GM18858 (cell line): ENCODE measurements around the gene KCNE4.

Source experiments
- ATAC-seq: cut with Tn5 transposase; IDR thresholded peaks from one replicate; pipeline ENCODE4 v1.9.1; 2021; ENCODE audit not compliant: unreplicated experiment

KCNE4 gene, protein sequence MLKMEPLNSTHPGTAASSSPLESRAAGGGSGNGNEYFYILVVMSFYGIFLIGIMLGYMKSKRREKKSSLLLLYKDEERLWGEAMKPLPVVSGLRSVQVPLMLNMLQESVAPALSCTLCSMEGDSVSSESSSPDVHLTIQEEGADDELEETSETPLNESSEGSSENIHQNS

DNA sequence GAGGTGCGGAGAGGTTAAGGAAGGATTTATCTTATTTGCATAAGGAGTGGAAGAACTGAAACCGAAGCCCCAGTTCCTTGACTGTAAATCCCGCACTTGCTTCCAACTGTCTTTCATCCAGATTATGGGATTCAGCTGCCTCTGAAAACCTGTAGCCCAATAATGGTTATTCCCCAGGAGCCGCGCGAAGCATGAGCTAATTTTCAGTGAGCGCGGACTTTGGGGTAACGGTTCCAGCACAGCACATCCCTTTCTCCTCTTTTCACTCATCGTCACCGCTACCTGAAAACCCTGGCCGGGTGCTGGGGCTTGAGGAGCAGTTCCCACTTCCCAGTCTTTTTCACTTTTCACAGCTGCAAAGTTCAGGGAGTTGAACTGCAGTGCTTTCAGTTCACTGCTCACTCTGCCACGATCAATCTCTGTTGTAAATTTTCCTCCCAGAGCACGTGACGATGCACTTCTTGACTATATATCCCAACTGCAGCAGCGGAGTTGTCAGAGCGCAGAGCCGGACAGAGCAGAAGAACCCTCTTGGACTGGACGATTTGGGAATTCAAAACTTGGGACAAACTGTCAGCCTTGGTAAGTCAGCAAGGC is at the start of gene KCNE4:
KCNE4 (plus strand) TSS at position 498 of the 597 bp plus-strand sequence. CDS start 641 bp downstream, outside the sequence.
- no peak for ATAC-seq

DNA sequence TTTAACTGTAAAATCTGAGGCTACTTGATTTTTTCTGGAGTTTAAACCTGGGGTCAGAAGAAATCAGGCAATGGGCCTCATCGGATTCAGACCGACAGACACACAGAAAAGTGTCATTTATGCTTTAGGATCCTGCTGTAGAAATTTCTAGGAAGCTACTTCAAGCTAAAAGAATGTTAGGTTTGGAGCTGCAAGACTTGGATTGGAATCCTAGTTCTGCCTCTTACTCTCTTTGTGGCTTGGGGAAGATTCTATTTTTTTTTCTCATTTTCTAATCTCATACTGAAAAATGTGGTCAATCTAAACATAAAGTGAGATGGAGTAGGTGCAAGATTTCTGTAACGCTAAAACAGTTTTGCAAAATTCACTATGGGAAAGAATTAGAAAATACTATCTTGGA is 48.8 kb upstream of the KCNE4 start:
- ATAC-seq: no peak

DNA sequence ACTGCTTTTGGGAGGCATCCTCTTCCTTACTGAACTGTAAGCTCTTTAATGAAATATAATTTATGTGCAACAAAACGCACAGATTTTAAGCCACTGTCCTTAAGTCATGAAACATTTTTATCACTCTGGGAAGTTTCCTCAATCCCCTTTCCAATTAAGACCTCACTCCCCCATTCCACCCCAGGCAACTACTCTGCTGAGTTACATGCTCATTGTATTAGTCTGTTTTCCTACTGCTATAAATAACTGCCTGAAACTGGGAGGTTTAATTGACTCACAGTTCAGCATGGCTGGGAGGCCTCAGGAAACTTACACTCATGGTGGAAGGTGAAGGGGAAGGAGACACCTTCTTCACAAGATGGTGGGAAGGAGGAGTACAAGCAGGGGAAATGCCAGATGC is 46.5 kb upstream of the KCNE4 start:
- no peak for ATAC-seq

DNA sequence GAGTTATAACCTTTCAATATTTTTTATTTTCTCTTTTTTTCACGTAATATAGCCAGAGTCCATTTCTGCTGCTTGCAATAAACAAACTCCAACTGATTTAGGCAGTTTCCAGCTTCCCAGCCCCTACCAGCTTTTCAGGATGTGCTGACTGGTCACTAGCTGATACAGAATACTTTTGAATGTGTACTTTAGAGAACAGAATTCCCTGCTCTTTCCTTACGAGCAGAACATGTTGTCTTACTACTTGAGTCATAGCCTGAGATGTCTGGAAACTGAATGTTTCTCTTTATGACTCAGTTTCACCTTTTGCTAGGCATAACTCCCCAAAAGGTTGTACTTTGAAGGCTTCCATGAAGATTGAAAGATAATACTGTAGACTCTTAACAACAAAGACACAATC is 44.5 kb upstream of the KCNE4 start:
- ATAC-seq: no peak

DNA sequence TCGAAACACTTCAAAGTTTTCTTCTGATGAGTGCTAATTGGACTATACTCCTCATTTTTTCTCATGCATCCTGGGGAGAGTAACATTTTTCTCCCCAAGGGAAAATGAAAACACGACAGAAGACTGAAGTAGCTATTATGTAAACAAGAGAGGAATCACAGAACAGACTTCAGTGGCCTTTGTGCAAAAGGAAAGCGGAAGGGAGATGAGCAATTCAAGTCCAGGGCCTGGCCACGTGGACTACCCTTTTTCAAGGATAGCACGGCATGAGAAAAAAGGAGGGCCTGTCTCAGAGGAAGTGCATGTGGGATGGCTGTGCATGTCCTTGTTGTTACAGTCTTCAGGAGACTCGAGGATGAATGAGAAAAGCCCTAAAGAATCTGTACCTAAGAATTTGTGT is 43.8 kb upstream of the KCNE4 start:
- ATAC-seq: no peak

DNA sequence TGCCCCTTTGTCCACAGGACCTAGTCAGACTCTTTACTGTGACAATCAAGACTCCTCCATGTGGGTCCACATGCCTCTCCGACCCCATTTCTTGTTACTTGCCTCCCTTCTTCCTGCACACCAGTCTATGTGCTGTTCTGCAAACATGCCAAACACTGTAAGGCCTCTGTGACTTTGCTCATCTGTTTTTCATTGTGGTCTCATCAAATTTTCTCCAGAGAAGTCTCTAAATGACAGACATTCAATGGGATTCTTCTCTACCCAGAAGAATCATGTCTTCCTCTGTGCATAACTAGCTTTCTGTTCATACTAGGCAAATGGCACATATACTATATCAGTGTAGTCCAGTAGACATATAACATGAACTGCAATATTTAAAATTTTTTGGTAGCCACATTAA is 43.0 kb upstream of the KCNE4 start:
- no peak for ATAC-seq

DNA sequence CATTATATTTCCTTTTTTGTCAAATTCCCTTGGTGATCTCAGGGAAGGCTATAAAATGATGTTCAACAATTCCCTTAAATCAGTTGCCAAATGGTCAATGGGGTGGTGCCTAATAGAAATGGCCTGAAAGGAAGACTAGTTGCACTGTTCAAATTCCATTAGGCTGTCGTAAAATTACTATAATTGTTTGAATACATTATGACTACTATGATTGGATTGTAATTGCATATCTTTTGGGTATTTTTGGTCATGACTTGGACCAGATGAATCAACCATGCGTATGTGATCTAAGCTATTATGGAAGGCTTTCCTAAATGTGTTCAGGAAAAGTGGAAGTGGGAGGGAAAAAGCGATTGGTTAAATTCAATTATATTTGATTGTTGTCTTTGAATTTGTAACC is 41.3 kb upstream of the KCNE4 start:
- no peak for ATAC-seq

DNA sequence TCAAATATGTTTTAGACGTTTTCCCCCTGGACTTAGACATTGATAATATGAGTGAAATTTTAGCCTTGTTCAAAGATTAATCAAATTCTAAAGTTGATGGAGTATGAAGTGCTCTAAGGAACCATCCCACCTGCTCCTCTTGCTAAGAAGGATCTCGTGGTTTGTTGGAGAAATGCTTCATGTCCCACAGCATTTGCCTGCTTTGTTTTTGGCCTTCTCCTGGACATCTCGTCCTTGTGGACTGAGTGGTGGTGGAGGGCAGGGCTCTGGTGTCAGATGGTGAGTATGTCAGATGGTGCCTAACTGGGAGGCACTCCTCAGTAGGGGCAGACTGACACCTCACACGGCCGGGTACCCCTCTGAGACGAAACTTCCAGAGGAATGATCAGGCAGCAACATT is 39.7 kb upstream of the KCNE4 start:
- ATAC-seq: no peak

DNA sequence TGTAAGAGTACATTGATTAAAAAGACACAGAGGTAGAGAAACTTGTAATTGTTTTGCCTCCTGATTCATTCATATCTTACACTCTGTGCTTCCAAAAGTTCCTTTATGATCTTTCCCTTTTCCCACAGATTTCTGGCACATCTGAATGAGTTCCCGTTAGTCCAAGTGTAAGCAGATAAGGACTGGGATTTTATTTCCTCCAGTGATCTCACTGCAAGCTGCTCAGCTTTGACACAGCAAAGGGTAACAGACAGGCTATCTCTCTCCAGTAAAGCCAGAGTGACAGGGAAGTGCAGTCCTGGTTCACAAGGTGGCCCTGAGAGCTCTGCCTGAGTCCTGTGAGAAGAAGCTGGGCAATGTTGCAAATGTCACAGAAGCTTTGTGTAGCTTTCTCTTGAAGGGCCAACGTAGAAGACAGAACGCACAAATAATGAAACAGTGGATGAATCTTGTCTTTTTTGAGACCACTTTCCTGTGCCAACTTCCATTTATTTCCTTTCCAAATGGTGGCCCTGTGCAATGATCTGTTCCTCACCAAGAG is 32.5 kb upstream of the KCNE4 start:
- ATAC-seq: no peak

DNA sequence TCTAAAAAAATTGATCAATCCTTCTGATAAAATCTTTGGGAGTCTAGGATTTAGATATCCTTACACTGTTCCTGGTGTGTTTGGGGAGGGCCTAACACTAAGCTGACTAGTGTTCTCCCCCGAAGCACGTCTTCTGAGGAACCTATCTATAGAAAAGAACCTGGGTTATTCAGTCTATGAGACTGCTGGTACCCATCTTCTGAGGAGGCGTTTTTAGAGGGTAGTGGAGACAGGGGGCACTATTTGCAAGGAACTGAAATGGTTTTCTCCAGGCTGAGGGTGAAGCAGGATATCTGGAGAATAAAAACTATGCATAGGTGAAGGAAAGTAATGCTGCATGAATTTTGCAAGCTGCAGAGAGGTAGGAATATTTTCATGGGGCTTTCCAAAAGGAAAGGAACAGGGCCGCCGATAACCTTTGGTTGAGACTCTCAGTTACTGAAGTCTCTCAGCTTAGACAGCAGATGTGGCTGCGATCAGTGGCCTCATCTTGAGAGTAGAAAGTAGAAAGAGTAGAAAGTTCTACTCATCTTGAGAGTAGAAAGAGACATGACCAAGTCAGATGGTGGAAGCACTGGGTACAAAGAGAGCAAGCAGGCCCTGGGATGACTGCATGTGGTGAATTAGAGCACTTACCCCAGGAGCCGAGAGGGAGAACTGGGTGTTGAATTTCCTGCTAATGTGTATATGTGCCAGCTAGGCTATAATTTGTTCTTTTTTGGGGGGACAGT is 31.8 kb upstream of the KCNE4 start:
- peak; percentile 98 for ATAC-seq

DNA sequence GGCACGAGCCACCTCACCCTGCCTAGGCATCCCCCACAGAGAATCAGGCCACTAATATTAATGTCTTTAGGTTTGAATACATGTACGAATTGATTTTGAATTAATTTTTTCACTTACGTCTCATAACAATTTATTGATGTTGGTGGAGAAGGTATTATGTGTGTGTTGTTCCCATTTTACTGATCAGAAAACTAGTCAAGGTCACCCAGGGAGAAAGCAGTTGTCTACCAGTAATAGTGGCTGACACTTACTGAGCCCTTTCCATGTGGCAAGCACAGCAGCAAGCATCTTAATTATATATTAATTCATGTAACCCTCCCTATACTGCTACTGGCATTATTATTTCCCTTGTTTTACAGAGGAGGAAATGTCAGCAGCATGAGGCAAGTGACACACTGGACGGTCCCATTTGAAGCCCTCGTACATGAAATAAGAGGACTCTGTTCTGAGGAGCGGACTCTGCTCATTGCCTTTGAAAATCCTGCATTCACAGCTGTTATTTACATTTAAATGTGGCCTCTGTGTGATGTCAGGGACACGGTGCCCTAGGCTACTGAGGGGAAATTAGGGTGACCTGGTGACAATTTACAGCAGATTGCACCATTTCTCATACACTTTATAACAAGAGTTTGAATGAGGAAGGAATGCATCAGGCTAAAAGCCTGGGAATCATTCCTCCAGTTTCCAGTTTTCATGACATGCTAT is 30.9 kb upstream of the KCNE4 start:
- no peak for ATAC-seq

DNA sequence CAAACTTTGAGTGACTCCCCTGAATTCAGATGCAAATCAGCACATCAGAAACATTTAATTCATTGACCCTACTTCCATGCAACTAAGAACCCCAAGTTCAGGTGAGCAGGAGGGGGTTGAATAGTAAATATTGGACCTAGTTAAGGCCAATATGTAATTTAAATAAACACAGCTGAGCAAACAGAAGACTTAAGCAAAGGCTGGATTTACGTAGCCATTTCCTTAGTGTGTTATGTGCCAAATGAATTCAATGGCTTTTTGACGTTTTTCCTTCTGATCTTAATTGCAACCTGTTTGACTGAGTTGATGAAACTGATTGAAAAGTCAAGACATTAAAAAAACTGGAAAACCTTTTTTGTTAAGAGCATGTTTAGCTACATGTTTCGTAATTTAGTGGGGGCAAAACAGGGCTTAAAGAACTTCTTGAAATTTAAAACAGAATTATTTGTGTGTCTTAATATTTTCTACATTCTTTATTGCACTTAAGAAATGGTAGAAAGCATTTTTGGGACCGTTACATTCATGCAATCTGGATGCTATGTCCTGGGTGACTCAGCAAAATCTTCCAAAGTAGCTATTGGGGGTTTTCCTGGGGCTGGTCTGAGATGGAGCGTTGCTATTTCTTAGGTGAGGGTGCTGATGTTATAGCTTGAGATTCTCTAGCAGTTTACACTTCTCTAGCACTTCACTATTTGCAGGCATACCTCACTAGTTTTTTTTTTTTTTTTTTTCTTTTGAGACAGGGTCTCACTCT is 25.5 kb upstream of the KCNE4 start:
- ATAC-seq: no peak

DNA sequence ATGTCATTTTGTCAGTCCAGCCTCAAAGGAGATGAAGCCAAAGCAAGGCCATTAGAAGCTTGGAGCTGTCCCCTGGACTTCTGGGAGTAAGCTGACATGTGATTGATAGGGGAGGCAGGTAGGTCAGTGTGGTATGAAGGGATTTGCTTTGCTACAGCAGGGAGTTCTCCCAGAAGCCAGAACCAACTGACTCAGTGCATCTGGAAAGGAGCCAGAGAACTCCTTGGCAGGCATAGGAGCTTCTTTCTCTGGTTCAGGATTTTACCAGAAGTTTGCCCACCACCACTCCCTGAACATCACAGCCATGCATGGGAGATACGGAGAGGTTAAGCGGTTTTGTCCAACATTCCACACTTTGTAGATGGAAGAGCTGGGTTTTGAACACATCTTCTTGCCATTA is 24.5 kb upstream of the KCNE4 start:
- no peak for ATAC-seq

DNA sequence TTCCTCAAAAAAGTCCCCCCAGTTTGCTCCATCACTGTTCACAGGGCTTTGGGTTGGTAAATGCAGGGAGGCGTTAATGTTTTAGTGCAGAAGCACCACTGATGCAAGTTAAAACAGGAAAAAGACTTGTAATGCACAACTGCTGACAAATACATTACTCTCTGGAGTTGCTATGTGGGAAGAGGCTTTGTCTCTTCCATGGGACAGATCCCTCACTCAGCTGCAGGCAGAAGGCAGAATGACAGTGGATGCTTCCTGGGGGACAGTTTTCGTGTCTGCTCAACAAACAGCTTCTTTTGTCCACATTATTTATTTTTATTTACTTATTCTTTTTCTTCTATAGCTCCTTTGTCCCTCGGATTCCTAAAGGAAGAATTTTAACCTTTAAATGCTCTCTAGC is 22.7 kb upstream of the KCNE4 start:
- no peak for ATAC-seq

DNA sequence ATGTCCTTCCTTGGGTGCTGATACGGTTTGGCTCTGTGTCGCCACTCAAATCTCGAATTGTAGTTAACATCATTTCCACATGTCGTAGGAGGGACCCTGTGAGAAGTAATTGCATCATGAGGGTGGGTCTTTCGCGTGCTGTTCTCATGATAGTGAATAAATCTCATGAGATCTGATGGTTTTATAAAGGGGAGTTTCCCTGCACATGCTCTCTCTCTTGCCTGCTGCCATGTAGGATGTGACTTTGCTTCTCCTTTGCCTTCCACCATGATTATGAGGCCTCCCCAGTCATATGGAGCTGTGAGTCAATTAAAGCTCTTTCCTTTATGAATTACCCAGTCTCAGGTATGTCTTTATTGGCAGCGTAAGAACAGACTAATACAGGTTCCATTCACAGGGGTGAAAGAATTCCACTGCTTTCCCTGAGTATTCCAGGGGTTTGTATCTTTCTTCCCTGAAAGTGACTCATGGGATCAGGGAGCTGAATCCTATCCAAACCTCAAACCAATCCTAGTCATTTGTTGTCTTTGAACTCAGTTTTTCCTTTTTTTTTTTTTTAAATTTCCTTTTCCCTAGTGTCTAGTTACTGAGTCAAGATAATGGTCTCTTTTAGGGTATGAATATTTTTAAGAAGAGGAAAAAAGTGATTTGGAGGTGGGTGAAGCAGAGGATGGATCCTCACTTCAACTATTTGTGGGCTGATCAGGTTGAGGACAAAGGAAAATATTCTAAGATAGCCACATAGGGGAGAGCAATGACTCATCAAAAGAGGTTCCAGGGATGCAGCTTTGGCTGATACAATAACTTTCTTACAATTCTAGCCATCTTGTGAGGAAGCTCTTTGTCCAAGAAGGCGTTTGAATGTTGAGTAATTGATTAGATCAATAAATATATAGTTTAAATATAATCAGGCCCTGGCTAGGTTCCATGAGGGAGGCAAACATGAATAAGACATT is 19.5 kb upstream of the KCNE4 start:
- ATAC-seq: no peak

DNA sequence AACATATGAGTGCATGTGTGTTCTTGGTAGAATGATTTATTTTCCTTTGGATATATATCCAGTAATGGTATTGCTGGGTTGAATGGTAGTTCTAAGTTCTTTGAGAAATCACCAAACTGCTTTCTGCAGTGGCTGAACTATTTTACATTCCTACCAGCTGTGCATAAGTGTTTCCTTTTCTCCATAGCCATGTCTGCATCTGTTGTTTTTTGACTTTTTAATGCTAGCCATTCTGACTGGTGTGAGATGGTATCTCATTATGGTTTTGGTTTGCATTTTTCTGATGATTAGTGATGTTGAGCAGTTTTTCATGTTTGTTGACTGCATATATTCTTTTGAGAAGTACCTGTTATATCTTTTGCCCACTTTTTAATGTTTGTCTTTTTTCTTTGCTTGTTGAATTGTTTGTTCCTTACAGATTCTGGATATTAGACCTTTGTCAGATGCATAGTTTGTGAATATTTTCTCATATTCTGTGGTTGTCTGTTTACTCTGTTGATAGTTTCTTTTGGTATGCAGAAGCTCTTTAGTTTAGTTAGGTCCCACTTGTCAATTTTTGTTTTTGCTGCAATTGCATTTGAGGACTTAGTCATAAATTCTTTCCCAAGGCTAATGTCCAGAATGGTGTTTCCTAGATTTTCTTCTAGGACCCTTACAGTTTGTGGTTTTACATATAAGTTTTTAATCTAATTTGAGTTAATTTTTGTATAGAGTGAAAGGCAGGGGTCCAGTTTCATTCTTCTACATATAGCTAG is 17.6 kb upstream of the KCNE4 start:
- ATAC-seq: no peak

DNA sequence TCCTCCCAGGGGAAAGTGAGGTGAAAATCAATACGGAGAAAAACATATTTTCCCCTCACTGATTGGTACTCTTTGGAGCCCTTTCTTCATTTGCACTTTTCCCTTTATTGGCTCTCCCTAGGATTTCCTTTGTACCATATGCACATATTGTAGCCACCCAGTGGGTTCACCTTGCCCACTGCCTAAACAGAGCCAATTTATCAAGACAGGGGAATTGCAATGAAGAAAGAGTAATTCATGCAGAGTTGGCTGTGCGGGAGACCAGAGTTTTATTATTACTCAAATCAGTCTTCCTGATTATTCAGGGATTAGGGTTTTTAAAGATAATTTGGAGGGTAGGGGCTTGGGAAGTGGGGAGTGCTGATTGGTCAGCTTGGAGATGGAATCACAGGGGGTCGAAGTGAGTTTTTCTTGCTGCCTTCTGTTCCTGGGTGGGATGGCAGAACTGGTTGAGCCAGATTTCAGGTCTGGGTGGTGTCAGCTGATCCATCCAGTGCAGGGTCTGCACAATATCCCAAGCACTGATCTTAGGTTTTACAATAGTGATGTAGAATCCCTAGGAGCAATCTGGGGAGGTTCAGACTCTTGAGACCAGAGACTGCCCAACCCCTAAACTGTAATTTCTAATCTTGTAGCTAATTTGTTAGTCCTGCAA is 15.1 kb upstream of the KCNE4 start:
- ATAC-seq: no peak

DNA sequence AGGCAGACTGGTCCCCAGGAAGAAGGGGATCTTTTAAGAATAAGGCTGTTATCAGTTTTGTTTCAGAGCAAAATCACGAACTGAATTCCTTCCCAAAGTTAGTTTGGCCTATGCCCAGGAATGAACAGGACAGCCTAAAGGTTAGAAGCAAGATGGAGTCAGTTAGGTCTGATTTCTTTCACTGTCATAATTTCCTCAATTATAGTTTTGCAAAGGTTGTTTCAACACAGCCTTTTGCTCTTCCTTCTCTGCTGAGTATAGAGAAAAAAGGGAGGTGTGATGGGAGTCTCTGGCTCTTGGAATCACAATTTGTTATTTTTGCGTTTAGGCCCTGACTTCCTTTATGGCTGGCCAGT is 14.6 kb upstream of the KCNE4 start:
- no peak for ATAC-seq

DNA sequence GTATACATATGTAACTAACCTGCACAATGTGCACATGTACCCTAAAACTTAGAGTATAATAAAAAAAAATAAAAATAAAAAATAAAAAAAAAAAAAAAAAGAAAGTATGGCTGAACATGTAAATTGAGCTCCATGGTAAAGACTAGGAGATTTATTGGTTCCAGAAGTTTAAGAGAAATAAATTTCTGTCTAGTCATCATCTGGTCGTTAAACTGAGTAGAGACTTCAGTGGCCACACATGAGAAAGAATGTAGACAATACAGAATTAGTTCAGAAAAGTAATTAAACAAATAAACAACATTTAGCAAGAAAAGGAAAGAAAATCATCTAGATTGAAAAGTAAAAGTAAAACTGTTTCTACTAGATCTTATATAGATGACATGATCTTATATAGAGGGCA is 12.4 kb upstream of the KCNE4 start:
- ATAC-seq: no peak
